CD14-positive monocyte (primary cell): ENCODE data around the gene SPARC. TPM values are rescaled to one million over a fixed set of nuclear protein-coding genes. Genes with fewer than 3 reads are reported as not detected.
A peak's percentile ranks its signal among the peaks of the same experiment; 100 is the strongest.
"Not testable (repeated sequence)": the region's sequence is repeated elsewhere in the genome, so short reads cannot be mapped to it uniquely, and the experiment has no call there.

ENCODE experiments used
- DNase-seq, 3 donors: peaks; one replicate each; pipeline ENCODE4 v3.0.0-alpha.2; 2011 to 2022
- H2AFZ ChIP-seq: 2 replicates; pipeline ENCODE4 v1.6.0; 2012; ENCODE audit warnings: mild to moderate bottlenecking, low read depth, low read length, inconsistent platforms; ENCODE audit not compliant: insufficient read depth, poor library complexity, severe bottlenecking
- H3K27ac ChIP-seq, 2 donors: 1 replicate in 1 of 2; 2 replicates in 1 of 2; pipeline ENCODE4 v1.5.1; 2012 to 2013; ENCODE audit warnings: low read length in 2 of 2, control low read depth in 1 of 2, inconsistent platforms in 1 of 2, low read depth in 1 of 2, mild to moderate bottlenecking in 1 of 2
- H3K27me3 ChIP-seq, 2 donors: one replicate each; pipeline versions ENCODE4 v1.6.0 to v1.6.1; 2011 to 2013; ENCODE audit warnings: low read length in 2 of 2; ENCODE audit not compliant: control insufficient read depth in 2 of 2, insufficient read depth in 2 of 2
- H3K36me3 ChIP-seq, 2 donors: replicated peaks in 1 of 2; 1 replicate in 1 of 2; 2 replicates in 1 of 2; pipeline versions ENCODE4 v1.5.1 to v1.6.1; 2012 to 2013; ENCODE audit warnings: low read length in 2 of 2, control low read depth in 1 of 2, inconsistent platforms in 1 of 2, mild to moderate bottlenecking in 1 of 2; ENCODE audit not compliant: insufficient read depth in 2 of 2, control insufficient read depth in 1 of 2
- H3K4me1 ChIP-seq, 2 donors: 1 replicate in 1 of 2; 2 replicates in 1 of 2; pipeline versions ENCODE4 v1.5.1 to v1.6.1; 2012 to 2013; ENCODE audit warnings: low read length in 2 of 2, control low read depth in 1 of 2, inconsistent platforms in 1 of 2, mild to moderate bottlenecking in 1 of 2, moderate library complexity in 1 of 2; ENCODE audit not compliant: insufficient read depth in 2 of 2, control insufficient read depth in 1 of 2
- H3K4me2 ChIP-seq: replicated peaks from 2 replicates; pipeline ENCODE3; 2012; ENCODE audit warnings: low read length, moderate library complexity, mild to moderate bottlenecking; ENCODE audit not compliant: poor library complexity, severe bottlenecking; ENCODE audit errors: extremely low read depth
- H3K4me3 ChIP-seq, 3 experiments: fragments of 200-600 bp in 1 of 3; sonication (generic) in 1 of 3; replicated peaks in 1 of 3; 1 replicate in 2 of 3; 2 replicates in 1 of 3; pipeline ENCODE4 v1.5.1; 2011 to 2013; ENCODE audit warnings: low read length in 3 of 3, mild to moderate bottlenecking in 3 of 3, control low read depth in 2 of 3, low read depth in 2 of 3, inconsistent platforms in 1 of 3, moderate library complexity in 1 of 3
- H3K79me2 ChIP-seq: 2 replicates; pipeline ENCODE4 v1.6.0; 2012; ENCODE audit warnings: mild to moderate bottlenecking, control low read depth, inconsistent platforms, low read length, moderate library complexity; ENCODE audit not compliant: insufficient read depth
- H3K9ac ChIP-seq: 2 replicates; pipeline ENCODE4 v1.6.0; 2017; ENCODE audit warnings: low read length, mild to moderate bottlenecking; ENCODE audit not compliant: insufficient read depth, poor library complexity, severe bottlenecking
- H3K9me3 ChIP-seq, 2 donors: replicated peaks in 1 of 2; 1 replicate in 1 of 2; 2 replicates in 1 of 2; pipeline versions ENCODE4 v1.5.1 to v1.6.1; 2012 to 2013; ENCODE audit warnings: low read length in 2 of 2, control low read depth in 1 of 2; ENCODE audit not compliant: control insufficient read depth in 1 of 2, insufficient read depth in 1 of 2
- H4K20me1 ChIP-seq: 2 replicates; pipeline ENCODE4 v1.6.0; 2012; ENCODE audit warnings: mild to moderate bottlenecking, low read length, control low read depth, moderate library complexity; ENCODE audit not compliant: insufficient read depth
- H3K27ac Mint-ChIP-seq, 7 donors: one replicate each; pipeline ENCODE4 v1.8.0; 2020; ENCODE audit warnings: mild to moderate bottlenecking in 7 of 7, mixed read lengths in 7 of 7, moderate library complexity in 6 of 7, inconsistent platforms in 2 of 7
- H3K27me3 Mint-ChIP-seq, 3 donors: one replicate each; pipeline ENCODE4 v1.8.0; 2021 to 2022; ENCODE audit warnings: low read depth in 3 of 3, mild to moderate bottlenecking in 3 of 3, mixed read lengths in 3 of 3, moderate library complexity in 3 of 3, inconsistent platforms in 1 of 3
- H3K36me3 Mint-ChIP-seq, 2 donors: one replicate each; pipeline ENCODE4 v1.8.0; 2020; ENCODE audit warnings: mixed read lengths in 2 of 2, inconsistent platforms in 1 of 2, mild to moderate bottlenecking in 1 of 2
- H3K4me1 Mint-ChIP-seq: one replicate; pipeline ENCODE4 v1.8.0; 2020; ENCODE audit warnings: mild to moderate bottlenecking, mixed read lengths
- H3K4me3 Mint-ChIP-seq, 2 donors: one replicate each; pipeline ENCODE4 v1.8.0; 2020; ENCODE audit warnings: mild to moderate bottlenecking in 2 of 2, mixed read lengths in 2 of 2, moderate library complexity in 1 of 2
- H3K9me3 Mint-ChIP-seq, 7 donors: one replicate each; pipeline ENCODE4 v1.8.0; 2020 to 2022; ENCODE audit warnings: mixed read lengths in 7 of 7, mild to moderate bottlenecking in 6 of 7, moderate library complexity in 6 of 7, inconsistent platforms in 2 of 7
- WGBS: methylation state at CpG from one replicate; pipeline ENCODE4 v1.1.5; 2013; ENCODE audit warnings: missing lambda C conversion rate; ENCODE audit not compliant: insufficient coverage; 5-methylcytosine and 5-hydroxymethylcytosine counted together
- intact Hi-C, 2 donors: fragments of 100-400 bp; cut with micrococcal nuclease; formaldehyde crosslinking; loops; one replicate each; pipeline versions ENCODE4 v1.15.0 to v1.15.1; 2023
- polyA plus RNA-seq, 3 donors: library from polyadenylated mRNA; depleted of rRNA in 1 of 3; unstranded in 2 of 3; stranded (reverse) in 1 of 3; fragments of 300-500 nt in 2 of 3; fragments of >200 nt in 1 of 3; fragmentation: Illumina TruSeq in 2 of 3; gene quantifications; 1 replicate in 2 of 3; 2 replicates in 1 of 3; pipeline ENCODE4 v1.2.3, GENCODE V29; 2012 to 2021
- TF ChIP-seq, protein P1 (sequence below): fragments of 200-600 bp; IDR thresholded peaks from one replicate; pipeline ENCODE4 v1.8.0; 2022; ENCODE audit warnings: antibody characterized with exemption, mild to moderate bottlenecking

SPARC gene
- polyA plus RNA-seq, 3 donors, result 3.0 to 19.7 (median 10.7) TPM

DNA sequence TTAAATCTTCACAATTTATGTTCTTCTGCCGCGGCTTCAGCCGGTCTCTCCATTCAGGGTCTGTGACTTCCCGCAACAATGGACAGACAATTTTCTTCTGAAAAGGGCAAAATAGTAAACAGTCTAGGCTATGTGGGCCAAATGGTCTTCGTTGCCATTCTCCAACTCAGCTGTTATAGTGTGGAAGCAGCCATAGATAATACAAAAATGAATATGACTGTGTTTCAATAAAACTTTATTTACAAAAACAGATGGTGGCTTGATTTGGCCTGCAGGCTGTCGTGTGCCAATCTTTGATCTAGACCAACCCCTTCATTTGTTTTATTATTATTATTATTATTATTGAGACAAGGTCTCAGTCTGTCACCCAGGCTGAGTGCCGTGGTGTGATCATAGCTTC is 43.7 kb upstream of the SPARC start:
- H3K79me2 ChIP-seq, result no peaks in the 10 kb centered on the region
- H4K20me1 ChIP-seq, result no peaks in the 10 kb centered on the region
- no peak overlapping the region for H3K4me3 Mint-ChIP-seq
- peaks cover 6 to 13% of the 10 kb centered on the region in 2 donors for H3K9me3 ChIP-seq
- H3K4me1 ChIP-seq, result no peaks in the 10 kb centered on the region
- no peaks in the 10 kb centered on the region for H3K27me3 ChIP-seq
- TF ChIP-seq, protein P1, sequence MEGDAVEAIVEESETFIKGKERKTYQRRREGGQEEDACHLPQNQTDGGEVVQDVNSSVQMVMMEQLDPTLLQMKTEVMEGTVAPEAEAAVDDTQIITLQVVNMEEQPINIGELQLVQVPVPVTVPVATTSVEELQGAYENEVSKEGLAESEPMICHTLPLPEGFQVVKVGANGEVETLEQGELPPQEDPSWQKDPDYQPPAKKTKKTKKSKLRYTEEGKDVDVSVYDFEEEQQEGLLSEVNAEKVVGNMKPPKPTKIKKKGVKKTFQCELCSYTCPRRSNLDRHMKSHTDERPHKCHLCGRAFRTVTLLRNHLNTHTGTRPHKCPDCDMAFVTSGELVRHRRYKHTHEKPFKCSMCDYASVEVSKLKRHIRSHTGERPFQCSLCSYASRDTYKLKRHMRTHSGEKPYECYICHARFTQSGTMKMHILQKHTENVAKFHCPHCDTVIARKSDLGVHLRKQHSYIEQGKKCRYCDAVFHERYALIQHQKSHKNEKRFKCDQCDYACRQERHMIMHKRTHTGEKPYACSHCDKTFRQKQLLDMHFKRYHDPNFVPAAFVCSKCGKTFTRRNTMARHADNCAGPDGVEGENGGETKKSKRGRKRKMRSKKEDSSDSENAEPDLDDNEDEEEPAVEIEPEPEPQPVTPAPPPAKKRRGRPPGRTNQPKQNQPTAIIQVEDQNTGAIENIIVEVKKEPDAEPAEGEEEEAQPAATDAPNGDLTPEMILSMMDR, result no peak
- H3K36me3 Mint-ChIP-seq, result peaks cover 34 to 47% of the 10 kb centered on the region in 2 donors
- no peaks in the 10 kb centered on the region for H3K4me1 Mint-ChIP-seq
- no peak overlapping the region for H3K9ac ChIP-seq
- H3K36me3 ChIP-seq, result peaks cover 3 to 27% of the 10 kb centered on the region in 2 donors
- intact Hi-C loops, result no loop called here
- no peak overlapping the region for H3K27ac ChIP-seq
- H3K4me2 ChIP-seq, result no peak overlapping the region
- H3K4me3 ChIP-seq, result no peak overlapping the region
- H2AFZ ChIP-seq, result no peak overlapping the region
- no peaks in the 10 kb centered on the region for H3K27me3 Mint-ChIP-seq
- DNase-seq, result no peak
- WGBS, result no CpG with 5 or more reads among the region's 7 CpGs
- no peak overlapping the region for H3K27ac Mint-ChIP-seq
- H3K9me3 Mint-ChIP-seq, result peaks cover 6 to 13% (median 10%) of the 10 kb centered on the region in 7 donors

- H4K20me1 ChIP-seq, DNase-seq, H3K4me2 ChIP-seq, H3K27ac ChIP-seq, H3K27me3 Mint-ChIP-seq, H3K4me3 ChIP-seq, H3K4me1 ChIP-seq, H3K9ac ChIP-seq, intact Hi-C loops, H2AFZ ChIP-seq, H3K27me3 ChIP-seq, H3K4me3 Mint-ChIP-seq, H3K4me1 Mint-ChIP-seq, H3K79me2 ChIP-seq: not testable (repeated sequence)
- Mint-ChIP-seq H3K27ac (peak overlapping the region in 1 of 7 donors; percentile 73), H3K36me3 (peaks cover 33 to 46% of the 10 kb centered on the region in 2 donors), H3K9me3 (peaks cover 6 to 14% (median 10%) of the 10 kb centered on the region in 7 donors)
- peaks cover 6 to 13% of the 10 kb centered on the region in 2 donors for H3K9me3 ChIP-seq
- WGBS, result 100% methylated on average over 1 of the region's 5 CpGs
- peaks cover 3 to 27% of the 10 kb centered on the region in 2 donors for H3K36me3 ChIP-seq
Measured at GRCh38 chr5:151729597-151729996, 42.9 kb upstream of the SPARC start.
